ENCODE results near the gene FAM53C. TPM values are rescaled to one million over a fixed set of nuclear protein-coding genes. Genes with fewer than 3 reads are reported as not detected.
A peak's percentile ranks its signal among the peaks of the same experiment; 100 is the strongest.

FAM53C gene
- 30.0 TPM for polyA plus RNA-seq (2013, experiment 1 of 2)
- 28.7 TPM for polyA plus RNA-seq (2013, experiment 2 of 2)

GRCh38 chr5:138337685-138338410 lies at the start of gene FAM53C:
Gene FAM53C (plus strand): TSS chr5:138338266. CDS start chr5:138341336, 3,070 bp downstream.
- WGBS = under 1% methylated on average over 48 of the region's 56 CpGs
- peaks cover 9% of the 10 kb centered on the region for H3K4me1 ChIP-seq (ENCODE audit: control insufficient read depth, insufficient read depth, low read depth, low read length)
- H3K4me3 ChIP-seq (ENCODE audit: insufficient read depth in 1 of 2, low read depth in 1 of 2, low read length in 2 of 2) = peak within 1 kb of the TSS; percentile 91 to 99
- no peak within 1 kb of the TSS for H2AK5ac ChIP-seq (ENCODE audit: low read length, severe bottlenecking)
- peak within 1 kb of the TSS; percentile 10 to 100 for H3K4ac ChIP-seq (ENCODE audit: low read depth in 1 of 2, low read length in 2 of 2)
- H2BK12ac ChIP-seq (ENCODE audit: low read length in 2 of 2) = peak within 1 kb of the TSS; percentile 23 to 100
- peak within 1 kb of the TSS; percentile 99 for H4K8ac ChIP-seq (ENCODE audit: low read length)
- DNase-seq = peak; percentile 95
- peak within 1 kb of the TSS; percentile 97 for H2BK120ac ChIP-seq (ENCODE audit: low read depth, low read length)
- peak within 1 kb of the TSS; percentile 45 to 99 for H3K14ac ChIP-seq (ENCODE audit: low read length in 2 of 2)
- peaks cover 5% of the 10 kb centered on the region for H3K79me1 ChIP-seq (replicated peaks; ENCODE audit: low read length, poor library complexity, severe bottlenecking)
- no peaks in the 10 kb centered on the region for H3K9me3 ChIP-seq (ENCODE audit: control insufficient read depth, low read length)
- H3K4me2 ChIP-seq (ENCODE audit: low read length, poor library complexity, severe bottlenecking) = peak within 1 kb of the TSS; percentile 62
- peak within 1 kb of the TSS; percentile 99 for H4K91ac ChIP-seq (ENCODE audit: low read length)
- H3K9ac ChIP-seq (ENCODE audit: low read length) = peak within 1 kb of the TSS; percentile 100
- peak within 1 kb of the TSS; percentile 100 for H2BK5ac ChIP-seq (ENCODE audit: low read depth, low read length, poor library complexity, severe bottlenecking)
- peak within 1 kb of the TSS; percentile 92 for H2AFZ ChIP-seq (ENCODE audit: low read depth, low read length)
- H3K18ac ChIP-seq (ENCODE audit: low read depth in 1 of 2, low read length in 2 of 2) = peak within 1 kb of the TSS; percentile 88 to 100
- H3K36me3 ChIP-seq (ENCODE audit: control insufficient read depth in 1 of 2, insufficient read depth in 2 of 2, low read depth in 1 of 2, low read length in 2 of 2) = peaks cover 9 to 26% of the 10 kb centered on the region in 2 experiments
- H3K27ac ChIP-seq (ENCODE audit: low read length, poor library complexity, severe bottlenecking) = peak within 1 kb of the TSS; percentile 83
- H2BK15ac ChIP-seq (ENCODE audit: low read depth, poor library complexity, severe bottlenecking) = peak within 1 kb of the TSS; percentile 95
- H3K23ac ChIP-seq (ENCODE audit: low read length in 2 of 2) = peak within 1 kb of the TSS in 1 of 2 experiments; percentile 98
- no peaks in the 10 kb centered on the region for H3K27me3 ChIP-seq (ENCODE audit: control insufficient read depth in 1 of 2, insufficient read depth in 1 of 2, low read length in 2 of 2)

DNA sequence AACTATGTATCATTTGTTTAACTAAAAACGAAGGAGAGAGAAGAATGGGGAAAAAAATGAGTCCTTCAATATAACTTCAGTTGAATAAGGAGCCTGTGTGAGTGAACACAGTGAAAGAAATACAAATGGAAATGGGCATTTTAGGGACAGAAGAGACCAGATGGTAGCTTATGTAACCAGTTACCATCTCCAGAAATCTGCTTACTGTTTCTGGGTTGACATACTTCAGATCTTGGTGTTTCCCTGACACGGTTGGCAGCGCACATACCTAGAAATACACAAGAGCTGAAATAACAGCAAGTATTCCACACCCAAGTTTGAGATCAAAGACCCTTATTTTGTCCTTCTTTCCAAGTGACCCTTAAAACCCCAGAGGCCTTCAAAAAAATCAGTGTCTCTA lies 48.8 kb upstream of the FAM53C start:
- Histone ChIP-seq H2AK5ac (ENCODE audit: low read length, severe bottlenecking) (no peak overlapping the region), H3K4ac (ENCODE audit: low read depth in 1 of 2, low read length in 2 of 2) (no peak overlapping the region)

GRCh38 chr5:138303372-138303771 lies 34.7 kb upstream of the FAM53C start:
- no peak overlapping the region for H3K4me3 ChIP-seq (ENCODE audit: insufficient read depth in 1 of 2, low read depth in 1 of 2, low read length in 2 of 2)
- no peak overlapping the region for H4K91ac ChIP-seq (ENCODE audit: low read length)
- no peak overlapping the region for H2AFZ ChIP-seq (ENCODE audit: low read depth, low read length)
- no peak overlapping the region for H3K4me2 ChIP-seq (ENCODE audit: low read length, poor library complexity, severe bottlenecking)
- H3K4me1 ChIP-seq (ENCODE audit: control insufficient read depth, insufficient read depth, low read depth, low read length) = peaks cover 2% of the 10 kb centered on the region
- no peak overlapping the region for H3K27ac ChIP-seq (ENCODE audit: low read length, poor library complexity, severe bottlenecking)
- H3K23ac ChIP-seq (ENCODE audit: low read length in 2 of 2) = peak overlapping the region in 1 of 2 experiments; percentile 40
- no peak overlapping the region for H2BK120ac ChIP-seq (ENCODE audit: low read depth, low read length)
- no peak overlapping the region for H4K8ac ChIP-seq (ENCODE audit: low read length)
- no peak overlapping the region for H3K14ac ChIP-seq (ENCODE audit: low read length in 2 of 2)
- H3K36me3 ChIP-seq (ENCODE audit: control insufficient read depth in 1 of 2, insufficient read depth in 2 of 2, low read depth in 1 of 2, low read length in 2 of 2) = no peaks in the 10 kb centered on the region
- H2BK15ac ChIP-seq (ENCODE audit: low read depth, poor library complexity, severe bottlenecking) = no peak overlapping the region
- H3K9ac ChIP-seq (ENCODE audit: low read length) = no peak overlapping the region
- H3K9me3 ChIP-seq (ENCODE audit: control insufficient read depth, low read length) = no peaks in the 10 kb centered on the region
- H3K4ac ChIP-seq (ENCODE audit: low read depth in 1 of 2, low read length in 2 of 2) = no peak overlapping the region
- no peaks in the 10 kb centered on the region for H3K79me1 ChIP-seq (replicated peaks; ENCODE audit: low read length, poor library complexity, severe bottlenecking)
- H2AK5ac ChIP-seq (ENCODE audit: low read length, severe bottlenecking) = no peak overlapping the region
- DNase-seq = peak; percentile 36
- H2BK5ac ChIP-seq (ENCODE audit: low read depth, low read length, poor library complexity, severe bottlenecking) = no peak overlapping the region
- H3K18ac ChIP-seq (ENCODE audit: low read depth in 1 of 2, low read length in 2 of 2) = no peak overlapping the region
- no peaks in the 10 kb centered on the region for H3K27me3 ChIP-seq (ENCODE audit: control insufficient read depth in 1 of 2, insufficient read depth in 1 of 2, low read length in 2 of 2)
- 75% methylated on average over 6 of the region's 6 CpGs for WGBS
- no peak overlapping the region for H2BK12ac ChIP-seq (ENCODE audit: low read length in 2 of 2)

More for the DNA sequence above, 48.8 kb upstream of the FAM53C start:
- H2BK5ac ChIP-seq (ENCODE audit: low read depth, low read length, poor library complexity, severe bottlenecking) = no peak overlapping the region
- H3K27me3 ChIP-seq (ENCODE audit: control insufficient read depth in 1 of 2, insufficient read depth in 1 of 2, low read length in 2 of 2) = no peaks in the 10 kb centered on the region
- H3K9me3 ChIP-seq (ENCODE audit: control insufficient read depth, low read length) = no peaks in the 10 kb centered on the region
- H3K18ac ChIP-seq (ENCODE audit: low read depth in 1 of 2, low read length in 2 of 2) = no peak overlapping the region
- H3K36me3 ChIP-seq (ENCODE audit: control insufficient read depth in 1 of 2, insufficient read depth in 2 of 2, low read depth in 1 of 2, low read length in 2 of 2) = no peaks in the 10 kb centered on the region
- H3K4me2 ChIP-seq (ENCODE audit: low read length, poor library complexity, severe bottlenecking) = no peak overlapping the region
- no peak overlapping the region for H3K4me3 ChIP-seq (ENCODE audit: insufficient read depth in 1 of 2, low read depth in 1 of 2, low read length in 2 of 2)
- no peak overlapping the region for H2AFZ ChIP-seq (ENCODE audit: low read depth, low read length)
- H3K4me1 ChIP-seq (ENCODE audit: control insufficient read depth, insufficient read depth, low read depth, low read length) = no peaks in the 10 kb centered on the region
- no peak overlapping the region for H2BK15ac ChIP-seq (ENCODE audit: low read depth, poor library complexity, severe bottlenecking)
- no peak overlapping the region for H4K8ac ChIP-seq (ENCODE audit: low read length)
- no peak overlapping the region for H2BK12ac ChIP-seq (ENCODE audit: low read length in 2 of 2)
- no peak overlapping the region for H2BK120ac ChIP-seq (ENCODE audit: low read depth, low read length)
- no peak overlapping the region for H3K14ac ChIP-seq (ENCODE audit: low read length in 2 of 2)
- no peak overlapping the region for H3K27ac ChIP-seq (ENCODE audit: low read length, poor library complexity, severe bottlenecking)
- no peak for DNase-seq
- H3K79me1 ChIP-seq (replicated peaks; ENCODE audit: low read length, poor library complexity, severe bottlenecking) = no peaks in the 10 kb centered on the region
- no peak overlapping the region for H3K9ac ChIP-seq (ENCODE audit: low read length)
- H4K91ac ChIP-seq (ENCODE audit: low read length) = no peak overlapping the region
- H3K23ac ChIP-seq (ENCODE audit: low read length in 2 of 2) = no peak overlapping the region
- WGBS = 92% methylated on average over 3 of the region's 3 CpGs

DNA sequence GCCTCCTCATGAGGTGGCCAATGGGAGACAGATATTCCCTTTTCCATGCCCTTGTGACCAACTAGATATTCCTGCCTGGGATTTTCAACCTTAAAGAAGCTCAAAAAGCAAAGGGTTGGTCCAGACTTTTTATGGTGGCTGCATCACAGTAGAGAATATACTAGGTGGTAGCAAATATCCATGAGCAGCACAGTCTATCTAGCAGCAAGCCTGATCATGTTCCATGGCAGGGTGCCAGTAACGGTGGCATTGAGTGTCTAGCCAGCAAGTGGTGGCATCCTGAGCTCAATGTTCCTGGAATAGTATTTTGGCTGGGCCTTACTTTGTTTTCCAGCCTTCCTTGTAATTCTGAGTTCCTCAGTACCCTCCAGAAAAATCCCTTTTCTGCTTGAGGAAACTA lies 32.3 kb upstream of the FAM53C start:
- Histone ChIP-seq H2BK15ac (ENCODE audit: low read depth, poor library complexity, severe bottlenecking) (no peak overlapping the region), H2AFZ (ENCODE audit: low read depth, low read length) (no peak overlapping the region), H4K8ac (ENCODE audit: low read length) (no peak overlapping the region), H3K27me3 (ENCODE audit: control insufficient read depth in 1 of 2, insufficient read depth in 1 of 2, low read length in 2 of 2) (no peaks in the 10 kb centered on the region), H3K23ac (ENCODE audit: low read length in 2 of 2) (no peak overlapping the region), H2BK5ac (ENCODE audit: low read depth, low read length, poor library complexity, severe bottlenecking) (no peak overlapping the region), H3K18ac (ENCODE audit: low read depth in 1 of 2, low read length in 2 of 2) (no peak overlapping the region), H2BK120ac (ENCODE audit: low read depth, low read length) (no peak overlapping the region), H3K36me3 (ENCODE audit: control insufficient read depth in 1 of 2, insufficient read depth in 2 of 2, low read depth in 1 of 2, low read length in 2 of 2) (no peaks in the 10 kb centered on the region), H3K14ac (ENCODE audit: low read length in 2 of 2) (no peak overlapping the region), H3K9ac (ENCODE audit: low read length) (no peak overlapping the region), H3K4me3 (ENCODE audit: insufficient read depth in 1 of 2, low read depth in 1 of 2, low read length in 2 of 2) (no peak overlapping the region), H3K4me1 (ENCODE audit: control insufficient read depth, insufficient read depth, low read depth, low read length) (peaks cover 2% of the 10 kb centered on the region), H3K79me1 (replicated peaks; ENCODE audit: low read length, poor library complexity, severe bottlenecking) (no peaks in the 10 kb centered on the region), H4K91ac (ENCODE audit: low read length) (no peak overlapping the region), H2AK5ac (ENCODE audit: low read length, severe bottlenecking) (no peak overlapping the region), H3K4me2 (ENCODE audit: low read length, poor library complexity, severe bottlenecking) (no peak overlapping the region), H3K4ac (ENCODE audit: low read depth in 1 of 2, low read length in 2 of 2) (no peak overlapping the region), H3K9me3 (ENCODE audit: control insufficient read depth, low read length) (no peaks in the 10 kb centered on the region), H2BK12ac (ENCODE audit: low read length in 2 of 2) (no peak overlapping the region), H3K27ac (ENCODE audit: low read length, poor library complexity, severe bottlenecking) (no peak overlapping the region)
- no peak for DNase-seq
- WGBS = 95% methylated on average over 1 of the region's 1 CpG

Measured in mesenchymal stem cell (in vitro differentiated cells and primary cell).